ENCODE measurements around the gene EZH2.

EZH2 gene

DNA sequence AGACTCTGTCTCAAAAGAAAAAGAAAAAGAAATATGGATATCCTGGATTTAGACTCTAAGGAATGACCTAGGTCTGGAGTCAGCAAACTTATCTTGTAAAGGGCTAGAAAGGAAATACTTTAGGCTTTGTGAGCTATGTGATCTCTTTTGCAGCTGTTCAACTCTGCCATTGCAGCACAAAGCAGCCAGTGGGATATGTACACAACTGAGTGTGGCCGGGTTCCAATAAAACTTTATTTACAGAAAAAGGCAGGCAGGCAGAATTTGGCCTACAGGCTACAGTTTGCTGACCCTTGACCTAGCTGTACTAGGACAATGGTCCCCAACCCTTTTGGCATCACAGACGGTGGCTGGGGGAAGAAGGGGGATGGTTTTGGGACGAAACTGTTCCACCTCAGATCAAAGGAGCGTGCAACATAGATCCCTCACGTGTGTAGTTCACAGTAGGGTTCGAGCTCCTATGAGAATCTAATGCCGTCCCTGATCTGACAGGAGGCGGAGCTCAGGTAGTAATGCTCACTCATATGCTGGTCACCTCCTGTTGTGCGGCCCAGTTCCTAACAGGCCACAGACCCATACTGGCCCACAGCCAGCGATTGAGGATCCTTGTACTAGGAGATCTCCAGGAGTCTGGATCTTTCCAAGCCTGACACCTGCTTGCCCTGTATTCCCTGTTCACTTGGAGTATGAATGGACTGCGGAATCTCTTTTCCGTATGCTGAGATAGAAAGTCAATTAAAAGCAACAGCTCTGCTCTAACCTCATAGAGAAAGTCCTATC lies 122.4 kb downstream of the EZH2 start:
- no peak for DNase-seq
